Activated CD4-positive, alpha-beta T cell treated with anti-CD3 and anti-CD28 coated beads, Interleukin-2, amount 10 ng/mL, durations not matched to agents 7 days and 5 days (primary cell): ENCODE measurements around the gene DYDC1. TPM values are rescaled to one million over a fixed set of nuclear protein-coding genes. Genes with fewer than 3 reads are reported as not detected.

Experiments used
- CTCF ChIA-PET: fragments of 350-600 bp; sonication (Branson Sonifier 250); formaldehyde crosslinking; loops from one replicate; lab custom pipeline; 2021; ENCODE audit warnings: antibody characterized with exemption; lab: Charles Lee
- POLR2A ChIA-PET: fragments of 350-600 bp; sonication (Branson Sonifier 250); formaldehyde crosslinking; loops from one replicate; lab custom pipeline; 2021; ENCODE audit warnings: antibody characterized with exemption; lab: Charles Lee
- DNase-seq: peaks from one replicate; pipeline ENCODE4 v3.0.0-alpha.2; 2020
- H3K27ac Mint-ChIP-seq: one replicate; pipeline ENCODE4 v1.8.0; 2021; ENCODE audit warnings: mild to moderate bottlenecking, moderate library complexity, mixed read lengths
- H3K27me3 Mint-ChIP-seq: one replicate; pipeline ENCODE4 v1.8.0; 2021; ENCODE audit warnings: mixed read lengths
- H3K36me3 Mint-ChIP-seq: one replicate; pipeline ENCODE4 v1.8.0; 2021; ENCODE audit warnings: low read depth, mixed read lengths
- H3K4me1 Mint-ChIP-seq: one replicate; pipeline ENCODE4 v1.8.0; 2021; ENCODE audit warnings: mixed read lengths
- H3K4me3 Mint-ChIP-seq: one replicate; pipeline ENCODE4 v1.8.0; 2021; ENCODE audit warnings: mild to moderate bottlenecking, moderate library complexity, mixed read lengths
- H3K9me3 Mint-ChIP-seq: one replicate; pipeline ENCODE4 v1.8.0; 2021; ENCODE audit warnings: mixed read lengths
- total RNA-seq, 2 experiments: library from RNA; stranded (reverse); gene quantifications; one replicate each; pipeline ENCODE4 v1.2.3, GENCODE V29; 2021

The DYDC1 gene
- total RNA-seq, result not detected

GRCh38 chr10:80356563-80356988 is at the start of gene DYDC1, which contains the start of gene DYDC2:
DYDC1 (minus strand) TSS chr10:80356755; CDS start chr10:80352601, 4,154 bp downstream.
DYDC2 (plus strand) TSS chr10:80356781; CDS start chr10:80362444, 5,663 bp downstream.
- H3K4me3 Mint-ChIP-seq, result peak within 1 kb of the TSS; percentile 60
- H3K27me3 Mint-ChIP-seq, result peaks cover 30% of the 10 kb centered on the region
- no peaks in the 10 kb centered on the region for H3K36me3 Mint-ChIP-seq
- no peak within 1 kb of the TSS for H3K27ac Mint-ChIP-seq
- POLR2A ChIA-PET, result no interaction called here
- no peaks in the 10 kb centered on the region for H3K9me3 Mint-ChIP-seq
- CTCF ChIA-PET, result no interaction called here
- DNase-seq, result peak; percentile 73
- peaks cover 9% of the 10 kb centered on the region for H3K4me1 Mint-ChIP-seq

DNA sequence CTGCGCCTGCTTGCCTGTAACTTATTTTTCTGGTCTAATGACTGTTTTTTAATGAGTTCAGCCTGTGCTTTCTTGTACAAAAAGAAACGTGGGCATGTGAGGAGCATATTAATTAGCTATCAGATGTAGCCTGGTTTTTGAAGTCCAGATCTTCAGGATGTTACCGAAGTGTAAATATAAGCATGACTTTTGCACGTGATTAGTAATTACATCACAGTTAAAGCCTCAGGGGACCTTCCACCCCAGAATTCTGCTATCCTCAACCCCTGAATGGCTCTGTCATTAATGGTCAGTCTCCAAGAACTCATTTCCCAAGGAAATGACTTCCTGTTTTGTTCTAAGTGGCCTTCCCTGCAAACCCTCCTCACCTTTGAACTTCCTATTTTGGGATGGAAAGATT is 49.6 kb upstream of the DYDC1 start:
- ChIA-PET CTCF (interaction anchor here (0.7 to 1.6 kb wide), 3 partner anchors 19 to 98 kb away, joined by 3 read pairs; no protein-coding TSS in a partner anchor), POLR2A (no interaction called here)
- Mint-ChIP-seq H3K4me3 (no peak overlapping the region), H3K36me3 (no peaks in the 10 kb centered on the region), H3K9me3 (no peaks in the 10 kb centered on the region), H3K27me3 (peaks cover 7% of the 10 kb centered on the region), H3K4me1 (peaks cover 10% of the 10 kb centered on the region), H3K27ac (no peak overlapping the region)
- no peak for DNase-seq

- peaks cover 10% of the 10 kb centered on the region for H3K4me1 Mint-ChIP-seq
- POLR2A ChIA-PET, result no interaction called here
- H3K36me3 Mint-ChIP-seq, result no peaks in the 10 kb centered on the region
- no peak overlapping the region for H3K27ac Mint-ChIP-seq
- peaks cover 7% of the 10 kb centered on the region for H3K27me3 Mint-ChIP-seq
- CTCF ChIA-PET, result interaction anchor here (0.7 to 1.3 kb wide), 2 partner anchors 75 to 99 kb away, joined by 3 read pairs; no protein-coding TSS in a partner anchor
- no peak overlapping the region for H3K4me3 Mint-ChIP-seq
- H3K9me3 Mint-ChIP-seq, result no peaks in the 10 kb centered on the region
- DNase-seq, result no peak
Measured at GRCh38 chr10:80405626-80406025, 49.1 kb upstream of the DYDC1 start.

GRCh38 chr10:80405035-80405434 is 48.5 kb upstream of the DYDC1 start:
- Mint-ChIP-seq H3K4me3 (no peak overlapping the region), H3K9me3 (no peaks in the 10 kb centered on the region), H3K4me1 (peaks cover 10% of the 10 kb centered on the region), H3K36me3 (no peaks in the 10 kb centered on the region), H3K27ac (no peak overlapping the region), H3K27me3 (peaks cover 7% of the 10 kb centered on the region)
- POLR2A ChIA-PET, result no interaction called here
- CTCF ChIA-PET, result interaction anchor here (1.3 kb wide), 1 partner anchor 99 kb away, joined by 3 read pairs; no protein-coding TSS in a partner anchor
- no peak for DNase-seq

GRCh38 chr10:80400136-80400804 is 43.7 kb upstream of the DYDC1 start:
- H3K9me3 Mint-ChIP-seq, result no peaks in the 10 kb centered on the region
- no peak for DNase-seq
- H3K27me3 Mint-ChIP-seq, result no peaks in the 10 kb centered on the region
- H3K27ac Mint-ChIP-seq, result no peak overlapping the region
- H3K4me1 Mint-ChIP-seq, result no peaks in the 10 kb centered on the region
- no peak overlapping the region for H3K4me3 Mint-ChIP-seq
- no peaks in the 10 kb centered on the region for H3K36me3 Mint-ChIP-seq
- CTCF ChIA-PET, result no interaction called here
- POLR2A ChIA-PET, result no interaction called here

DNA sequence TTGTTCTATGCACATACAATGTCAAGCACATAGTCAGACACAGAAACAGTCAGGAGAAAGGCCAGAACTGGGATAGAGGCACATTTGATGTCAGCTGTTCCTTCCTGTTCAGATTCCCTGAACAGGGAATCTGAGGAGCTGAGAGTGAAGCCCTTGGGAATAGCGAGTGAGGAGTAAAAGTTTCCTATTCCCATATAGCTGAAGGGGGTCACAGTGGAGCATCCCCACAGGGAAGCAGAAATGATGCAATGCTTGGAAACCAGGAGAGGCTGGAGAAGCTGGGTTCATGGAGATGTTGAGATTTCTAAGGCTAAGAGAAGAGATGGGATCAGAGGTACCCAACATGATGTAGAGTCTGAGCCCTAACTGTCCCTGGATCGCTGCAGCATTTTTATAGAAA is 40.5 kb upstream of the DYDC1 start:
- Mint-ChIP-seq H3K4me1 (no peaks in the 10 kb centered on the region), H3K27ac (no peak overlapping the region), H3K9me3 (no peaks in the 10 kb centered on the region), H3K4me3 (no peak overlapping the region), H3K27me3 (no peaks in the 10 kb centered on the region), H3K36me3 (no peaks in the 10 kb centered on the region)
- POLR2A ChIA-PET, result no interaction called here
- CTCF ChIA-PET, result interaction anchor here (0.6 to 1.9 kb wide), 2 partner anchors 10 to 22 kb away, joined by 3 to 5 read pairs; no protein-coding TSS in a partner anchor
- DNase-seq, result no peak

DNA sequence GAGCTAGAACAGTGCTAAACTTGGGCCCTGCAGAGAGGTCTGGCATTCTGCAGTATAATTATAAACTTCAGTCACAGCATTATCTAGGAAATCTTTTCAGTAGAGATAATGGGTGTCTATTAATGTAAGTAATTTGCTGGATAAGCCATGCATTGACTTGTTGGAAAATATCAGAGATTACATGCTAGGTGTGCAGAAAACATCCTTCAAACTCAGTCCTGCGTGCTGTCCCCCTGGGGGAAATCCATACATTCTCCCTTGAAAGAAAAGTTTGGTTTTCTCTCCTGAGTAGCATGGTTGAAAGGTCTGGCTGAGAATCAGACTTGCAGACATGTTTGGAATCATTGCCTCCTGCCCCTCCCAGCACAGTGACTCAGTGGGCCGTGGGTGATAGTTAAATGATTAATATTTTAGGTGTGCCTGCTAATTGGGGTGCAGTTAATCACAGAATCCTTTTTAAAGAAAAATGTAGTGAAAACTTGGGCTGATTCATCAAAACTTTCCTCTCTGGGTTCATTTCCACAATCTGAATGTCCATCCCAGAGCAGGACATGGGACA is 37.9 kb upstream of the DYDC1 start:
- no peak overlapping the region for H3K4me3 Mint-ChIP-seq
- no peaks in the 10 kb centered on the region for H3K9me3 Mint-ChIP-seq
- ChIA-PET POLR2A (no interaction called here), CTCF (no interaction called here)
- H3K27me3 Mint-ChIP-seq, result peaks cover 4% of the 10 kb centered on the region
- DNase-seq, result no peak
- H3K27ac Mint-ChIP-seq, result peak overlapping the region; percentile 52
- no peaks in the 10 kb centered on the region for H3K4me1 Mint-ChIP-seq
- H3K36me3 Mint-ChIP-seq, result no peaks in the 10 kb centered on the region

- no peak for DNase-seq
- POLR2A ChIA-PET, result no interaction called here
- Mint-ChIP-seq H3K27me3 (peaks cover 4% of the 10 kb centered on the region), H3K36me3 (no peaks in the 10 kb centered on the region), H3K4me1 (no peaks in the 10 kb centered on the region), H3K9me3 (no peaks in the 10 kb centered on the region), H3K27ac (no peak overlapping the region), H3K4me3 (no peak overlapping the region)
- CTCF ChIA-PET, result no interaction called here
Measured at GRCh38 chr10:80392250-80392649, 35.7 kb upstream of the DYDC1 start.

DNA sequence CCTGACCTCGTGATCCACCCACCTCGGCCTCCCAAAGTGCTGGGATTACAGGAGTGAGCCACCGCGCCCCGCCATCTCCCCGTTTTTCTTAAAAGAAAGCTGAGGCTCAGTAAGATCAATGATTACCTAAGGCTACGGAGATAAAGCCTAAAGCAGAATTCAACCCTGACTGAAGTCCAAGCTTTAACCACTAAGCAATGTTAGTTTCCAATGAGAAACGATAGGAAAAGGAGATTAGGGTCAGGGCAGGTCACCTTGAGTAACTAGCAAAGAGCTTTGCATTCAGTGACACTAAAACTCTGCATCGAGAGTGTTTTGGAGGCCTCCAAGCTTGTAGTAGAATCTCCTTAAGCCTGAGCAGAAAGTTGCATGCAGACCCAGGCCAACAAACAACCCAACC is 34.2 kb upstream of the DYDC1 start:
- Mint-ChIP-seq H3K4me1 (no peaks in the 10 kb centered on the region), H3K9me3 (no peaks in the 10 kb centered on the region), H3K27me3 (peaks cover 4% of the 10 kb centered on the region), H3K27ac (no peak overlapping the region), H3K4me3 (no peak overlapping the region), H3K36me3 (no peaks in the 10 kb centered on the region)
- ChIA-PET POLR2A (no interaction called here), CTCF (interaction anchor here (0.6 to 1.1 kb wide), 2 partner anchors 13 to 189 kb away, joined by 3 to 4 read pairs; no protein-coding TSS in a partner anchor)
- DNase-seq, result no peak

- H3K4me3 Mint-ChIP-seq, result no peak overlapping the region
- POLR2A ChIA-PET, result interaction anchor here (0.7 kb wide), 1 partner anchor 25 kb away, joined by 6 read pairs; no protein-coding TSS in a partner anchor
- no peaks in the 10 kb centered on the region for H3K9me3 Mint-ChIP-seq
- CTCF ChIA-PET, result interaction anchor here (0.7 to 2.1 kb wide), 8 partner anchors 10 to 236 kb away, joined by 3 to 10 read pairs (median 4); no protein-coding TSS in a partner anchor
- H3K36me3 Mint-ChIP-seq, result no peaks in the 10 kb centered on the region
- peaks cover 2% of the 10 kb centered on the region for H3K27me3 Mint-ChIP-seq
- H3K4me1 Mint-ChIP-seq, result peaks cover 17% of the 10 kb centered on the region
- H3K27ac Mint-ChIP-seq, result no peak overlapping the region
- DNase-seq, result peak; percentile 74
Measured at GRCh38 chr10:80382989-80383388, 26.4 kb upstream of the DYDC1 start.

DNA sequence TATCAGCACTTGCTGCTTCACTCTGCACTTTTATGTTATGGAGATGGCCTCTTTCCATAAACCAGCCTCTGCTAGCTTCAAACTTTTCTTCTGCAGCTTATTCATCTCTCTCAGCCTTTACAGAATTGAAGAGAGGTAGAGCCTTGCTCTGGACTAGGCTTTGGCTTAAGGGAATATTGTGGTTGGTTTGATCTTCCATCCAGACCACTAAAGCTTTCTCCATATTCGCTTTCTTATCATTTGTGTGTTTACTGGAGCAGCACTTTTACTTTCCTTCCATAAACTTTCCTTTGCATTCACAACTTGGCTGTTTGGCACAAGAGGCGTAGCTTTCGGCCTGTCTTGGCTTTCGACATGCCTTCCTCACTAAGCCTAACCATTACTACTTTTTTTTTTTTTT is 23.6 kb upstream of the DYDC1 start:
- POLR2A ChIA-PET, result no interaction called here
- no peak for DNase-seq
- Mint-ChIP-seq H3K36me3 (no peaks in the 10 kb centered on the region), H3K27me3 (peaks cover 6% of the 10 kb centered on the region), H3K9me3 (no peaks in the 10 kb centered on the region), H3K27ac (no peak overlapping the region), H3K4me3 (no peak overlapping the region), H3K4me1 (peaks cover 17% of the 10 kb centered on the region)
- CTCF ChIA-PET, result interaction anchor here (0.6 to 2.1 kb wide), 6 partner anchors 43 to 149 kb away, joined by 3 to 5 read pairs (median 4); no protein-coding TSS in a partner anchor

GRCh38 chr10:80379701-80380100 is 23.1 kb upstream of the DYDC1 start:
- Mint-ChIP-seq H3K4me3 (no peak overlapping the region), H3K36me3 (no peaks in the 10 kb centered on the region), H3K4me1 (peaks cover 17% of the 10 kb centered on the region), H3K27ac (no peak overlapping the region), H3K27me3 (peaks cover 6% of the 10 kb centered on the region), H3K9me3 (no peaks in the 10 kb centered on the region)
- ChIA-PET CTCF (interaction anchor here (0.6 to 2.1 kb wide), 6 partner anchors 43 to 149 kb away, joined by 3 to 5 read pairs (median 4); no protein-coding TSS in a partner anchor), POLR2A (no interaction called here)
- no peak for DNase-seq

DNA sequence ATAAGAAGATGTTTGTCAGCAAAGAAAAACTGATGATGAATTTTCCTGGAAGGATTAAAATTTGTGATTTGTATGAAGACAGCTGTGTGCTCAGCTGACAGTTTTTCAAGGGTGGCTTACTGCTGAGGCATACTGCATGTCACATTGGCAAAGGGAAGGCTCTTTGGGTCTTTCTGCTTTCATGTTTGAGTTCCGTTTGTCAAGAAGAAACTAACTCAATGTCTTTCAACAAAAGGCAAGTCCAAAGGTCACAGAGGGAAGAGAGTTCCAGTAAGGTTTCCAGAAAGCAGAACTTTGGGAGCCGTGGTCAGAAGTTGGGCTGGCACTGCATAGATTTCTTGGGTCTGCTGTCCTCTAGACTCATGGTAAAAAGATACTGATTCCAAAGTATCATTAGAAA is 16.9 kb upstream of the DYDC1 start:
- CTCF ChIA-PET, result interaction anchor here (1.4 to 2.4 kb wide), 2 partner anchors 9 to 132 kb away, joined by 5 to 7 read pairs; no protein-coding TSS in a partner anchor
- POLR2A ChIA-PET, result no interaction called here
- Mint-ChIP-seq H3K4me1 (peaks cover 5% of the 10 kb centered on the region), H3K36me3 (no peaks in the 10 kb centered on the region), H3K27ac (no peak overlapping the region), H3K4me3 (no peak overlapping the region), H3K9me3 (no peaks in the 10 kb centered on the region), H3K27me3 (peaks cover 7% of the 10 kb centered on the region)
- no peak for DNase-seq
